NCI-H2081 treated with DMSO at 0.1 percent for 48 hours (cell line): ENCODE measurements around the gene ERCC1.

ENCODE experiments used
- DNase-seq: peaks from one replicate; lab custom pipeline; 2025; lab: John Stamatoyannopoulos, UW

Gene ERCC1

DNA sequence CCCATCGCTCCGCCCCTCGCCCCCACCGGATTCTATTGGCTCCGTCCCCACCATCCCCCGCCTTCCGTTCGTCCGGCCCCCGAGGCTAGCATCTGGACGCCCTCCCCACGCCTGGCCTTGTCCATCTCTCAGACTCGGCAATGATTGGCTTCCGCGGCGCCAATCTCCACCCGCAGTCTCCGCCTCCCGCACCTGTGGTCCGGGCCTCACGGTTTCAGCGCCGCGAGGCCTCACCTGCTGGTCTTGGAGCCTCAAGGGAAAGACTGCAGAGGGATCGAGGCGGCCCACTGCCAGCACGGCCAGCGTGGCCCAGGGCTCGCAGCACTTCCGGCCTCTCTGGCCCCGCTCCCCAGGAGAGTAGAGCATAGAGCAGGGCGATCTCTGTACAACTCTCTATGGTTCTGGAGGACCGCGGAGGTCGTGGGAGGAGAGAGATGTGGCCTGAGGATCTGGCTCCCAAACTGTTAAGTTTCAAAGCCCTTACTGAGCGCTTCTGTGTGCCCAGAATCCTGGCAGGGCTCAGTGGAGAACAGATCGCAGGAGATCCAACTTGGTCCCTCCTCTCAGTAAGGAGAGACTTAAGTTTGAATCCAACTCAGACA is at the start of gene ERCC1:
ERCC1 (minus strand) TSS at position 329 of the 602 bp plus-strand sequence. CDS start 543 bp downstream, outside the sequence.
- peak; percentile 77 for DNase-seq

- no peak for DNase-seq
These were observed 49.6 kb upstream of the ERCC1 start for GRCh38 chr19:45473367-45473681.

- DNase-seq = no peak
These were observed 49.0 kb upstream of the ERCC1 start for GRCh38 chr19:45472563-45473366.

DNA sequence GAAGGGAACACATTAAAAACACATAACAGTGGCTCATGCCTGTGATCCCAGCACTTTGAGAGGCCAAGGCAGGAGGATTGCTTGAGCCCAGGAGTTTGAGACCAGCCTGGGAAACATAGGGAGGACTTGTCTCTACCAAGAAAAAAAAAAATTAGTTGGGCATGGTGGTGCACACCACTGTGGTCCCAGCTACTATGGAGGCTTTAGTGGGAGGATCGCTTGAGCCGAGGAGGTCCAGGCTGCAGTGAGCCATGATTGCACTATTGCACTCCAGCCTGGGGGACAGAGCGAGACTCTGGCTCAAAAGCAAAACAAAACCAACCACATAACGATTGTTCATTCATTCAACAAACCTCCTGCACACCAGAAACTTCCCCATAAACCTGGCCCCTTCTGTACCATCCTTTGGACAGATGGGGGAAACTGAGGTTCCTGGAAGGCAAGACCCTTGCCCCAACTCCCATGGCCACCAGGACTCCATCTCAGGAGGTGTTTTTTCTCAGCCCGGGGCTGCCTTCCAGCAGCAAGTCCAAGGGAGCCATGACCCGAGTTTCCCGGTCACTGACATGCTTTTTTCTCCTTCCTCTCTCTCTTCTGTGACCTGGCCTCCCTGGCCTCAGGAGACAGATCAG is 48.3 kb upstream of the ERCC1 start:
- DNase-seq = no peak

GRCh38 chr19:45471111-45471930 is 47.6 kb upstream of the ERCC1 start:
- DNase-seq = no peak

GRCh38 chr19:45470762-45471081 is 47.0 kb upstream of the ERCC1 start:
- no peak for DNase-seq

DNA sequence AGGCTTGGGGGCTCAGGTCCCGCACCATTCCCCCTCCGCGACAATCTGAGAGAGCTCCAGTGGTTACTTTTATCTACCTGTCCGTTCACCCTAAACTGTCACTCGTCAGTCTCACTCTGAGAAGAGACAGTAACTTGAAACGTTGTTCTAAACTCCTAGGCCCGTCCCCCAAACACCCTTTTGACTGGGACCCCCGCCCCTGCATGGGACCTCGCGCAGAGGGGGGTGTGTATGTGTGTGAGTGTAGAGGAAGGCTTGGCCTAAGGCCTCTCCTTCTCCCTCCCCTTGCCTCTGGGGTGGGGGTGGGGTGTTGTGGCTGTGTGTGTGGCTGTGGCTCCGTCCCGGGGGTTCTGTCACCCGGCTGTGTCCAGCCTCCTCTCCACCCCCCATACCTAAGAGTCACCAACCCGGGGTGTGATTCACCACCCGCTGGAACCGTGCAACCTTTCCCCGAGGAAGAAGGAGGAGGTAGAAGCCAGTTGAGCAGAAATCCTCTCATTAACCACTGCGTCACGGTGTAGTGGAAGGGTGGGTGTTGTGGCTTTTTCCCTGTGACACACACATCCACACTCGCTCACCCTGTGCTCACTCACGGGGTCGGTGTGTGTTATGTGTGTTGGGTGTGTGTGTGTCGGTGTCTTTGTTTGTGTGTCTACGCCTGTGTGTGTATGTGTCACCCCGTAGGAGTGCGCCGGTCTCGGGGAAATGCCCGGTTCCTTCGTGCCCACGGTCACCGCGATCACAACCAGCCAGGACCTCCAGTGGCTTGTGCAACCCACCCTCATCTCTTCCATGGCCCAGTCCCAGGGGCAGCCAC is 46.4 kb upstream of the ERCC1 start:
- no peak for DNase-seq

GRCh38 chr19:45469132-45469944 is 45.6 kb upstream of the ERCC1 start:
- DNase-seq = peak; percentile 65

GRCh38 chr19:45468803-45469131 is 45.0 kb upstream of the ERCC1 start:
- no peak for DNase-seq

DNA sequence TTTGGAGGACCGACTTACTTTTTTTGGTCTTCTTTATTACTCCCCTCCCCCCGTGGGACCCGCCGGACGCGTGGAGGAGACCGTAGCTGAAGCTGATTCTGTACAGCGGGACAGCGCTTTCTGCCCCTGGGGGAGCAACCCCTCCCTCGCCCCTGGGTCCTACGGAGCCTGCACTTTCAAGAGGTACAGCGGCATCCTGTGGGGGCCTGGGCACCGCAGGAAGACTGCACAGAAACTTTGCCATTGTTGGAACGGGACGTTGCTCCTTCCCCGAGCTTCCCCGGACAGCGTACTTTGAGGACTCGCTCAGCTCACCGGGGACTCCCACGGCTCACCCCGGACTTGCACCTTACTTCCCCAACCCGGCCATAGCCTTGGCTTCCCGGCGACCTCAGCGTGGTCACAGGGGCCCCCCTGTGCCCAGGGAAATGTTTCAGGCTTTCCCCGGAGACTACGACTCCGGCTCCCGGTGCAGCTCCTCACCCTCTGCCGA is 44.5 kb upstream of the ERCC1 start:
- DNase-seq = no peak

DNA sequence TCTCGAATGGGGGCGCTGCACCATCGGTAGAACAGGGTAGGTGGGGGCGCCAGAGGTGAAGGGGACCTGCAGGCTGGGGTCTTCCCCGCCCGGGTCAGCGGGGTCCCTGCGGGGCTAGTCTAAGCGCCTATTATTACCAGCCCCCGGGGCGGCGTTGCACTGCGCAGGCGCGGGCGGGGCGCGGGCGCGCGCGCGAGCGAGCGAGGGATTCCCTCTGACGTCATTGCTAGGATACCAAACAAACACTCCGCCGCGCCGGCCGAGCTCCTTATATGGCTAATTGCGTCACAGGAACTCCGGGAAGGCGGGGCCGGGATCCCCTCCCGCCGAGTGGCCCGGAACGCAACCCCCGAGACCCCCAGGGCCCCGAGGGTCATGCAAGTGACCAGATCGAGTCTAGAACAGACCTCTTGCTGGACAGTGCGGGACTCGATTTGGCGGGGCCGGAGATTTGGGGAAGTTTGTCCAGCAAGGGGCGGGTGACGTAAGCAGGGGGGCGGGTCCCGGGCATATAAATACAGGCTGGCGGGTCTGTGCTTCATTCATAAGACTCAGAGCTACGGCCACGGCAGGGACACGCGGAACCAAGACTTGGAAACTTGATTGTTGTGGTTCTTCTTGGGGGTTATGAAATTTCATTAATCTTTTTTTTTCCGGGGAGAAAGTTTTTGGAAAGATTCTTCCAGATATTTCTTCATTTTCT is 43.9 kb upstream of the ERCC1 start, which contains the start of gene FOSB:
FOSB (plus strand) TSS at position 541 of the 703 bp plus-strand sequence. CDS start 591 bp downstream, outside the sequence.
- DNase-seq = peak; percentile 55

DNA sequence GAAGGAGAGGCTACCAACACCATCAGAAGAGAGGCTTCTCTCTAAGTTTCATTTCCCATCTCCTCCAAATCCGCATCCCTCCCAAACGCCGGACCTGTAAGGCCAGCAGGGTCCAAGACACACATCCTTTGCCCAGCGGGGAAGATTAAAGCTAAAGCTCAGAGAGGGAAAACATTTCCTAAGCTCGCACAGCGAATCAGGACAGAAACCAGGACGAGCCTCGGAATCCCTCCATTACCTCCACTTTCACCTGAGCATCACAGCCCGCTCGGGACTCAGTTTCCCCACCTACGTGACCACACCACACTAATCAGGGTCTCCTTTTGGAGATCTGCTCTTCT is 43.4 kb upstream of the ERCC1 start:
- DNase-seq = no peak

- DNase-seq = no peak
These were observed 41.2 kb upstream of the ERCC1 start for GRCh38 chr19:45464852-45465441.

DNA sequence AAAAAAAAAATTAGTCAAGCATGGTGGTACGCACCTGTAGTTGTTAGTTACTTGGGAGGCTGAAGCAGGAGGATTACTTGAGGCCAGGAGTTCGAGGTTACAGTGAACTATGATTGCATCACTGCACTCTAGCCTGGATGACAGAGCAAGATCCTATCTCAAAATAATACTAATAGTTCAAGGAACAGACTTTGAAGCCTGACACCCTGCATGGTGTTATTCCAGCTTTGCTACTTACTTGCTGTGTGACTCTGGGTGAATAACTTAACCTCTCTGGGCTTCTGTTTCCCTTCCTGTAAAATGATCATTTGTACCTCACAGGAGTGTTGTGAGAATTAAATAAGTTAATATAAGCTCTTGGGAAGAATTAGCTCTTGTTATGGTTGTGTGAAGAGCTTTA is 40.6 kb upstream of the ERCC1 start:
- no peak for DNase-seq

GRCh38 chr19:45463241-45463640 is 39.5 kb upstream of the ERCC1 start:
- no peak for DNase-seq

DNA sequence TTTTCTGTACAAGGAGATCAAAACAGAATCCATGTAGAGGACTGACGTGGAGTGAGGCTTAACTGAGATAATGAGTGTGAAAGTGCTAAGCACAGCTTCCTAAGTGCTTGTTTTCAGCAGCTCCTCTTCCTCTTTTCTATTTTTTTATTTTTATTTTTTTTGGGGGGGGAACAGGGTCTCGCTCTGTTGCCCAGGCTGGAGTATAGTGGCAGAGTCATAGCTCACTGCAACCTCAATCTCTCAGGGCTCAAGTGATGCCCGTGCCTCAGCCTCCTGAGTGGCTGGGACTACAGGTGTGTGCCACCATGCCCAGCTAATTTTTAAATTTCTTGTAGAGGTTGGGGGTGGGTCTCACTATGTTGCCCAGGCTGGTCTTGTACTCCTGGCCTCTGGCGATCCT is 38.5 kb upstream of the ERCC1 start:
- DNase-seq = no peak

DNA sequence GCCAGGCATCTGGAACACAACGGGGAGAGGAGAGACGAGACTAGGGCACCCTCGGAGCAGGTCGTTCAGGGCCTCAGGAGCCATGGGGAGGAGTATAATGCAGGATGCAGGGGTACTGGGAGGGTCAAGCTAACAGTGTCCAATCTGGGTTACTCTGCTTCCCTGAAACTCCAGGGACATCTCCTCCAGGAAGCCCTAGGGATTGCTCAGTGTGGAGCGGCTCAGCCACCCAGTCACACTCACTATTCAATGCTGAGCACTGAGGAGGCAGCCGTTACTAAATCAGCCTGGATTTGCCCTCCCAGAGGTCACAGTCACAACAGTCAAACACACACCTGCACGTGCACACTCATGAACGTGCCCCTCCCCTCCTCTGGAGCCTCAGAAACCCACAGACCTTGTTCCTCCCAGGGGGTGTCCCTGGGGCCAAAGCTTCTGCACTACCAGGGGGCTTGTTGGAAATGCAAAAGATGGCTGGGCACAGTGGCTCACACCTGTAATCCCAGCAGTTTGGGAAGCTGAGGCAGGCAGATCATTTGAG is 37.2 kb upstream of the ERCC1 start:
- no peak for DNase-seq

GRCh38 chr19:45457776-45458175 is 34.1 kb upstream of the ERCC1 start:
- no peak for DNase-seq

GRCh38 chr19:45456500-45456815 is 32.7 kb upstream of the ERCC1 start:
- no peak for DNase-seq
